Activated CD8-positive, alpha-beta memory T cell treated with anti-CD3 and anti-CD28 coated beads, Interleukin-2, amount 10 ng/mL, durations not matched to agents 7 days and 5 days (primary cell): Measurements from ENCODE around the gene ATL2. TPM values are rescaled to one million over a fixed set of nuclear protein-coding genes. Genes with fewer than 3 reads are reported as not detected.
"Not testable (repeated sequence)": the region's sequence is repeated elsewhere in the genome, so short reads cannot be mapped to it uniquely, and the experiment has no call there.

Source experiments
- ATAC-seq: fragments of 150-1000 bp; cut with Tn5 transposase; one replicate; pipeline ENCODE4 v1.10.0; 2021; ENCODE audit warnings: moderate library complexity
- CTCF ChIA-PET: fragments of 350-600 bp; sonication (Branson Sonifier 250); formaldehyde crosslinking; loops from one replicate; lab custom pipeline; 2021; ENCODE audit warnings: antibody characterized with exemption; lab: Charles Lee
- DNase-seq: peaks from one replicate; pipeline ENCODE4 v3.0.0-alpha.2; 2020
- H3K27ac Mint-ChIP-seq: one replicate; pipeline ENCODE4 v1.8.0; 2021; ENCODE audit warnings: mild to moderate bottlenecking, mixed read lengths
- H3K27me3 Mint-ChIP-seq: one replicate; pipeline ENCODE4 v1.8.0; 2021; ENCODE audit warnings: mixed read lengths
- H3K36me3 Mint-ChIP-seq: one replicate; pipeline ENCODE4 v1.8.0; 2021; ENCODE audit warnings: mild to moderate bottlenecking, mixed read lengths
- H3K4me1 Mint-ChIP-seq: one replicate; pipeline ENCODE4 v1.8.0; 2021; ENCODE audit warnings: mixed read lengths
- H3K4me3 Mint-ChIP-seq: one replicate; pipeline ENCODE4 v1.8.0; 2021; ENCODE audit warnings: mild to moderate bottlenecking, moderate library complexity, mixed read lengths
- H3K9me3 Mint-ChIP-seq: one replicate; pipeline ENCODE4 v1.8.0; 2022; ENCODE audit warnings: low read depth, mixed read lengths
- total RNA-seq, 2 experiments: library from RNA; stranded (reverse); gene quantifications; one replicate each; pipeline ENCODE4 v1.2.3, GENCODE V29; 2021

The ATL2 gene
- total RNA-seq, 2 experiments from 2014 or later, result 55.5 to 56.7 TPM

- Mint-ChIP-seq H3K4me1 (peaks cover 20% of the 10 kb centered on the region), H3K27ac (no peak overlapping the region), H3K36me3 (peaks cover 49% of the 10 kb centered on the region), H3K9me3 (no peaks in the 10 kb centered on the region), H3K4me3 (no peak overlapping the region), H3K27me3 (no peaks in the 10 kb centered on the region)
- no peak for ATAC-seq
- no peak for DNase-seq
- CTCF ChIA-PET, result no interaction called here
These were observed 78.5 kb downstream of the ATL2 start for GRCh38 chr2:38298539-38298938.

- Mint-ChIP-seq H3K9me3 (no peaks in the 10 kb centered on the region), H3K27me3 (no peaks in the 10 kb centered on the region), H3K4me3 (no peak overlapping the region), H3K27ac (no peak overlapping the region), H3K4me1 (peaks cover 5% of the 10 kb centered on the region), H3K36me3 (peaks cover 38% of the 10 kb centered on the region)
- CTCF ChIA-PET, result interaction anchor here (1.0 to 1.3 kb wide), 2 partner anchors 10 to 19 kb away, joined by 3 to 5 read pairs; no protein-coding TSS in a partner anchor
- no peak for DNase-seq
- no peak for ATAC-seq
These were observed 80.8 kb downstream of the ATL2 start for GRCh38 chr2:38296197-38296780.

GRCh38 chr2:38294597-38294996 is 82.5 kb downstream of the ATL2 start:
- no peaks in the 10 kb centered on the region for H3K9me3 Mint-ChIP-seq
- CTCF ChIA-PET, result interaction anchor here (1.4 kb wide), 1 partner anchor 82 kb away, joined by 3 read pairs; no protein-coding TSS in a partner anchor
- no peak overlapping the region for H3K27ac Mint-ChIP-seq
- H3K27me3 Mint-ChIP-seq, result peaks cover under 1% of the 10 kb centered on the region
- H3K36me3 Mint-ChIP-seq, result peaks cover 31% of the 10 kb centered on the region
- H3K4me3 Mint-ChIP-seq, result no peak overlapping the region
- peaks cover 1% of the 10 kb centered on the region for H3K4me1 Mint-ChIP-seq
- no peak for ATAC-seq
- DNase-seq, result no peak

- Mint-ChIP-seq H3K27ac (no peak overlapping the region), H3K27me3 (peaks cover 9% of the 10 kb centered on the region), H3K9me3 (no peaks in the 10 kb centered on the region), H3K4me3 (no peak overlapping the region), H3K36me3 (peaks cover 23% of the 10 kb centered on the region), H3K4me1 (no peaks in the 10 kb centered on the region)
- no peak for DNase-seq
- CTCF ChIA-PET, result interaction anchor here (1.0 to 1.4 kb wide), 2 partner anchors 23 to 83 kb away, joined by 3 to 4 read pairs; no protein-coding TSS in a partner anchor
- ATAC-seq, result no peak
These were observed 83.8 kb downstream of the ATL2 start for GRCh38 chr2:38293152-38293865.

GRCh38 chr2:38290332-38290731 is 86.7 kb downstream of the ATL2 start:
- CTCF ChIA-PET, result no interaction called here
- Mint-ChIP-seq H3K4me3 (no peak overlapping the region), H3K36me3 (peaks cover 2% of the 10 kb centered on the region), H3K9me3 (no peaks in the 10 kb centered on the region), H3K27ac (no peak overlapping the region), H3K27me3 (peaks cover 26% of the 10 kb centered on the region), H3K4me1 (no peaks in the 10 kb centered on the region)
- no peak for DNase-seq
- no peak for ATAC-seq

- H3K27ac Mint-ChIP-seq, result no peak overlapping the region
- H3K9me3 Mint-ChIP-seq, result no peaks in the 10 kb centered on the region
- H3K27me3 Mint-ChIP-seq, result peaks cover 47% of the 10 kb centered on the region
- ATAC-seq, result no peak
- CTCF ChIA-PET, result no interaction called here
- DNase-seq, result no peak
- H3K4me3 Mint-ChIP-seq, result no peak overlapping the region
- no peaks in the 10 kb centered on the region for H3K4me1 Mint-ChIP-seq
- H3K36me3 Mint-ChIP-seq, result no peaks in the 10 kb centered on the region
These were observed 92.1 kb downstream of the ATL2 start for GRCh38 chr2:38284971-38285370.

GRCh38 chr2:38281095-38281742 is 95.9 kb downstream of the ATL2 start:
- no peak overlapping the region for H3K4me3 Mint-ChIP-seq
- no peaks in the 10 kb centered on the region for H3K36me3 Mint-ChIP-seq
- H3K27ac Mint-ChIP-seq, result no peak overlapping the region
- CTCF ChIA-PET, result no interaction called here
- peaks cover 3% of the 10 kb centered on the region for H3K4me1 Mint-ChIP-seq
- ATAC-seq (no peak), DNase-seq (no peak)
- no peaks in the 10 kb centered on the region for H3K9me3 Mint-ChIP-seq
- H3K27me3 Mint-ChIP-seq, result peaks cover 24% of the 10 kb centered on the region

- H3K4me3 Mint-ChIP-seq, result no peak overlapping the region
- no peak overlapping the region for H3K27ac Mint-ChIP-seq
- peaks cover 14% of the 10 kb centered on the region for H3K27me3 Mint-ChIP-seq
- no peaks in the 10 kb centered on the region for H3K9me3 Mint-ChIP-seq
- DNase-seq (no peak), ATAC-seq (no peak)
- peaks cover 5% of the 10 kb centered on the region for H3K4me1 Mint-ChIP-seq
- CTCF ChIA-PET, result no interaction called here
- H3K36me3 Mint-ChIP-seq, result no peaks in the 10 kb centered on the region
These were observed 97.9 kb downstream of the ATL2 start for GRCh38 chr2:38279201-38279600.

GRCh38 chr2:38278117-38278438 is 99.0 kb downstream of the ATL2 start:
- H3K4me3 Mint-ChIP-seq, H3K27me3 Mint-ChIP-seq, H3K36me3 Mint-ChIP-seq, H3K27ac Mint-ChIP-seq, DNase-seq, ATAC-seq, H3K9me3 Mint-ChIP-seq, CTCF ChIA-PET, H3K4me1 Mint-ChIP-seq: not testable (repeated sequence)

- Mint-ChIP-seq H3K4me1 (peaks cover 5% of the 10 kb centered on the region), H3K9me3 (no peaks in the 10 kb centered on the region), H3K4me3 (no peak overlapping the region), H3K27me3 (peaks cover 4% of the 10 kb centered on the region), H3K27ac (no peak overlapping the region), H3K36me3 (no peaks in the 10 kb centered on the region)
- CTCF ChIA-PET, result interaction anchor here (0.8 to 1.0 kb wide), 2 partner anchors 14 to 231 kb away, joined by 3 to 5 read pairs; no protein-coding TSS in a partner anchor
- ATAC-seq (no peak), DNase-seq (no peak)
These were observed 99.6 kb downstream of the ATL2 start for GRCh38 chr2:38277245-38278116.

GRCh38 chr2:38274286-38275276 is 102.5 kb downstream of the ATL2 start:
- no peak overlapping the region for H3K4me3 Mint-ChIP-seq

GRCh38 chr2:38271697-38272096 is 105.4 kb downstream of the ATL2 start:
- Mint-ChIP-seq H3K27ac (no peak overlapping the region), H3K4me3 (no peak overlapping the region), H3K9me3 (no peaks in the 10 kb centered on the region), H3K27me3 (peaks cover 2% of the 10 kb centered on the region), H3K36me3 (peaks cover 2% of the 10 kb centered on the region), H3K4me1 (peaks cover 3% of the 10 kb centered on the region)
- CTCF ChIA-PET, result interaction anchor here (0.7 to 1.1 kb wide), 3 partner anchors 11 to 195 kb away, joined by 3 to 4 read pairs (median 3); no protein-coding TSS in a partner anchor
- DNase-seq, result no peak
- ATAC-seq, result no peak

More at GRCh38 chr2:38274286-38275276, 102.5 kb downstream of the ATL2 start:
- DNase-seq (no peak), ATAC-seq (no peak)
- H3K9me3 Mint-ChIP-seq, result no peaks in the 10 kb centered on the region
- no peaks in the 10 kb centered on the region for H3K36me3 Mint-ChIP-seq
- peaks cover 2% of the 10 kb centered on the region for H3K27me3 Mint-ChIP-seq
- H3K27ac Mint-ChIP-seq, result no peak overlapping the region
- peaks cover 5% of the 10 kb centered on the region for H3K4me1 Mint-ChIP-seq
- CTCF ChIA-PET, result interaction anchor here (0.5 to 1.5 kb wide), 29 partner anchors 12 to 1583 kb away, joined by 3 to 10 read pairs (median 4); partner anchors contain the start of gene CYP1B1
